Subcutaneous adipose tissue (tissue), 4 donors: ENCODE results near the gene PIEZO2. TPM values are rescaled to one million over a fixed set of nuclear protein-coding genes. Genes with fewer than 3 reads are reported as not detected.

Experiments used
- total RNA-seq, 4 donors: library from RNA; depleted of rRNA; stranded (reverse); fragments of >200 nt; gene quantifications; one replicate each; pipeline ENCODE4 v1.1.0, GENCODE V29; 2016
- TF ChIP-seq, protein P1 (sequence below): fragments of 450-650 bp; IDR thresholded peaks from one replicate; pipeline ENCODE4 v1.5.1; 2016; ENCODE audit warnings: low read depth, mild to moderate bottlenecking, control low read depth, antibody characterized with exemption, moderate library complexity

The PIEZO2 gene
- total RNA-seq, 4 donors from 2014 or later, result 0.85 to 2.2 (median 1.1) TPM

DNA sequence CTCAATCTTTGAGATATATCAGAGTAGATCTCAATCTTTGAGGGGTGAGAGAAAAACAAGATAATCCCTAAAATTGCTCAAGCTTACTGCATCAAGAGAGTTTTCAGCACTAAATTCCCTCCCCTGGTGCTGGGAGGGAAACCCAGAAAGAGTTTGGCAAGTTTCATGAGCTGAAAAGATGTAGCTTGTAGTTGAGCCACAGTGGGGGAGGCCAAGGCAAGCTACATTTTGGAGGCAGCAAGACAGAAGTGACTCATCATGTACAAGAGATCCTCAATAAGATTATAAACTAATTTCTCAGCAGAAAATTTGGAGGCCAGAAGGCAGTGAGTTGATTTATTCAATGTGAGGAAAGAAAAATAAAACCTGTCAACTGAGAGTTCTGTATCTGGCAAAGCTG lies 308.2 kb downstream of the PIEZO2 start:
- TF ChIP-seq, protein P1, sequence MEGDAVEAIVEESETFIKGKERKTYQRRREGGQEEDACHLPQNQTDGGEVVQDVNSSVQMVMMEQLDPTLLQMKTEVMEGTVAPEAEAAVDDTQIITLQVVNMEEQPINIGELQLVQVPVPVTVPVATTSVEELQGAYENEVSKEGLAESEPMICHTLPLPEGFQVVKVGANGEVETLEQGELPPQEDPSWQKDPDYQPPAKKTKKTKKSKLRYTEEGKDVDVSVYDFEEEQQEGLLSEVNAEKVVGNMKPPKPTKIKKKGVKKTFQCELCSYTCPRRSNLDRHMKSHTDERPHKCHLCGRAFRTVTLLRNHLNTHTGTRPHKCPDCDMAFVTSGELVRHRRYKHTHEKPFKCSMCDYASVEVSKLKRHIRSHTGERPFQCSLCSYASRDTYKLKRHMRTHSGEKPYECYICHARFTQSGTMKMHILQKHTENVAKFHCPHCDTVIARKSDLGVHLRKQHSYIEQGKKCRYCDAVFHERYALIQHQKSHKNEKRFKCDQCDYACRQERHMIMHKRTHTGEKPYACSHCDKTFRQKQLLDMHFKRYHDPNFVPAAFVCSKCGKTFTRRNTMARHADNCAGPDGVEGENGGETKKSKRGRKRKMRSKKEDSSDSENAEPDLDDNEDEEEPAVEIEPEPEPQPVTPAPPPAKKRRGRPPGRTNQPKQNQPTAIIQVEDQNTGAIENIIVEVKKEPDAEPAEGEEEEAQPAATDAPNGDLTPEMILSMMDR, result no peak

DNA sequence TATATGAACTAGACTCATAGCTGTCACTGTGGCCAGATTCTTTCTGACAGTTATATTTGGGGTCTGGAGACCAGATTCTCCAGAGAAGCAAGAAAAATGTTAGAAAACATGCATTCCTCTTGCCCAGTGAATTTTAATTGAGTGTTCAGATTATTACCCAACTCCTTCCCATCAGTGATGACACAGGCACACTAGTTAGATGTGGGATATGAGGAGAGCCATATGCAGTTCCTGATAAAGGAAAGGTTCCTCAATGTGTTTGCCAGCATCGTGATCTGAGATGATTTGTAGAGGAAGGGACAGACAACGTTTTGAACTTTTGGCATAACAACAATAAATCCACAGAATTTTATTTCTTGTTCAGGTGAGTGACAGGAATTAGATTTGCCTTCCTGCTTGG lies 308.6 kb downstream of the PIEZO2 start:
- TF ChIP-seq, protein P1, result no peak

DNA sequence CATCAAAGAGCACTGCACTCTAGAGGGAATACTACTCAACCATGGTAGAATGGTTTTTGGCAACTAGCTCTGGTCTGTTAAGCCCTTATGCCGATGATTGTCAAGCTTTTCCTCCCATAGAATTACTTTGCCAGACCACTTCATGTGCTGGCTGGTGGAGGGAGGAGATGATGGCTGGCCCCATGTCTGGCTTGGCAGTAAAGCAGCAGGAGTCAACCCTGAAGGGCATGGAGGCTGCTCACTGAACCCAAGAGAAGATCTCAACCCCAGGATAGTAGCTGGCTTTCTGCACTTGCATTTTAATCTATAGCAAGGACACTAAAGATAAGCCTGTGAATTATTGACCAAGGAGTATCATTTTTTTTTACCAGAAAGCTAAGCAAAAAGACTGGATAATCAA lies 309.9 kb downstream of the PIEZO2 start:
- TF ChIP-seq, protein P1, result no peak

DNA sequence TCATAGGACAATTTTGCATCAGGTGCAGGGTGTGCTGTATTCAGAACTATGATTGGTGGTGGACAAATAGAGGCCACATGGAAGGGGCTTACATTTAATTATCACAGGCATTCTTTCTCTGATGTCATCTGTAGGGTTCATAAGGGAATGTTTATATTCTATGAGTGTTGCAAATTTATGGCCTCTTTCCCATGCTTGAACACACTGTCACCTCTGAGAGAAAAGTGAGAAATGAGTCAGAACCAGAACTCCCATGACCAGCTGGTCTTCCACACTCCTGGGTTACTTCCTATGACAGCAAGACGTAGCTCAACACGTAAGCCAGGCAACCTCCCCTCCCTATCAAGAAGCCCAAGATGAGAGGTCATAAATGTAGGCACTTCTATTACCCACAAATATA lies 310.8 kb downstream of the PIEZO2 start:
- TF ChIP-seq, protein P1, result no peak

DNA sequence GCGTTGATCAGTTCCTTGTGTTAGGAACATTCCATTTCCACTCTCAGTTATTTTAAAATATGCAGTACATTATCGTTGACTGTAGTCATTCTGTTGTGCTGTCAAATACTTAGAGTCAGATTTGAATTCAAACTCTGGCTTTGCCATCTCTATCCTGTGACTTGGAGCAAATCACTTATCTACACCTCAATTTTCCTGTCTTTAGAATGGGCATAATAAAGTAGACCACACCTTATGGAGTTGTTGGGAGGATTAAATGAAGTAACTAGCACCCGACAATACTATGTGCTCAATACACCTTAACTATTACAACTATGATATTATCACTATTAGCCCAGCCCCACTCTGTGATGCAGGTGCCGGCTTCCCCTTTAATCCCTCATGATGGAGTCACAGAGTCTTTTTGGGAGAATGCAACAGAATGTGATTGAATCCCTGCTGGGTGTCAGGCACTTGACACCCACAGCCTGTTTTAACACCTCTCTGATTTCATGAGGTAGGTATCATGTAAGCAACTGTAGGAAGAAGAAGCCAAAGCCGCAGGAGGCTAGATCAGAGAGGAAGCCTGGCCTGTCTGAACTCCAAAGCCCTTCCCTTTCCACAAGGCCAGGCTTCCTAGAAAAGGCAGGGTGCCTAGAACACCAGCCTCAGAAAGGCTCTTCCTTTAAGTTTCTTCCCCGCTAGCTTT lies 315.1 kb downstream of the PIEZO2 start:
- TF ChIP-seq, protein P1, result no peak

DNA sequence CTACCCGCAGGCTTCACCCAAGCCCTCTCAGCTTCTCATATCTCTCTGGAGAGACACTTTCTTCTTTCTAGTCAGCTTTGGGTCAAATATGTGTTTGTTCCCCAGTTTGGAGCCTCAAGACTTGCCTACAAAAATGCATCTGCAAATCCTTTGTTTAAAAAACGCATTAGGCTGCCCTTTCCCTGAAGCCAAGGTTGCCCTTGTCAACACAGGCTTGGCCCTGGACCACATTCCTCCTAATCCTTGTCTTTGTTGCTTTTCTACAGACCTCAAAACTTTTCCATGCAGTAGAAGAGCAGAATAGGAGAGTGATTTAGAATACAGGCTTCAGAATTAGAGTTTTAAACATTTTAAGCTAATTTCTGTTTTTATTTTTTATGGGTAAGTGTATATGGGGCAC lies 315.7 kb downstream of the PIEZO2 start:
- TF ChIP-seq, protein P1, result no peak

DNA sequence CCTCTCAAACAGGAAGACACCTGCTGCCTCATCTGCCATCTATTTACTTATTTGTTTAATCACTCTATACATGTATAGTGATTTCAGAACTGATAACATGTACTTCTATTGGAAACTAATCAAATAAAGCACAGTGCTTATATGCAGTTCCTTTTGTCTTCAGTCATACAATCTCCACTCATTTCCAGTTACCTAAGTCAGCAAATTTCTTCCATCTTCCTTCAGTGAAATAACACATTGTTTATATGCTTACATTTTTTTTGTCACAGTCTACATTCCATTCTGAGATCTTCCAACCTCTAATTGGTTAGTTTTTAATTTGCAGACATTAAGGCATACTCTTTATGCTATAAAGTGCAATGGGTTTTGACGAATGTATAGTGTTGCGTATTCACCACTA lies 323.0 kb downstream of the PIEZO2 start:
- TF ChIP-seq, protein P1, result no peak
